HEK293 (cell line): ENCODE data around the gene SAXO1.

Experiments used
- CTCF ChIA-PET: fragments of 350-600 bp; formaldehyde crosslinking; extraction: SDS; loops from one replicate; lab custom pipeline; 2021; ENCODE audit warnings: antibody characterized with exemption; lab: Yijun Ruan, JAX
- POLR2A ChIA-PET: fragments of 300-600 bp; formaldehyde crosslinking; extraction: SDS; loops from one replicate; lab custom pipeline; 2020; ENCODE audit warnings: antibody characterized with exemption, inconsistent platforms; lab: Yijun Ruan, JAX
- H3K27ac ChIP-seq: fragments of 200-500 bp; sonication (Bioruptor generic); 2 replicates; pipeline ENCODE4 v1.5.1; 2014; ENCODE audit warnings: low read depth, low read length, control low read depth, inconsistent platforms; ENCODE audit errors: extremely low read depth
- H3K36me3 ChIP-seq, 2 experiments: fragments of 200-500 bp in 1 of 2; sonication (Bioruptor generic) in 1 of 2; 1 replicate in 1 of 2; 2 replicates in 1 of 2; pipeline ENCODE4 v1.5.1; 2014 to 2017; ENCODE audit warnings: inconsistent platforms in 2 of 2, low read length in 2 of 2; ENCODE audit not compliant: control insufficient read depth in 2 of 2, insufficient read depth in 1 of 2
- H3K4me1 ChIP-seq: fragments of 200-500 bp; sonication (Bioruptor generic); 2 replicates; pipeline ENCODE4 v1.5.1; 2014; ENCODE audit warnings: mild to moderate bottlenecking, low read length, inconsistent platforms; ENCODE audit not compliant: control insufficient read depth, insufficient read depth
- H3K4me3 ChIP-seq: 2 replicates; pipeline ENCODE4 v1.5.1; 2011; ENCODE audit warnings: low read depth, mild to moderate bottlenecking, control low read depth, low read length, moderate library complexity
- H3K9me3 ChIP-seq: fragments of 200-500 bp; sonication (Bioruptor generic); 2 replicates; pipeline ENCODE4 v1.5.1; 2014; ENCODE audit warnings: low read depth, low read length, inconsistent platforms; ENCODE audit not compliant: control insufficient read depth, insufficient read depth
- KLF8 ChIP-seq: fragments of 450-650 bp; formaldehyde crosslinking; IDR thresholded peaks from 2 replicates; pipeline ENCODE4 v1.5.1; 2016; ENCODE audit warnings: missing biosample characterization, missing genetic modification characterization
- OVOL3 ChIP-seq: fragments of 450-650 bp; formaldehyde crosslinking; IDR thresholded peaks from 2 replicates; pipeline ENCODE4 v1.5.1; 2016; ENCODE audit warnings: missing biosample characterization, missing genetic modification characterization
- SETDB1 ChIP-seq: IDR thresholded peaks from one replicate; pipeline ENCODE4 v1.6.1; 2017; ENCODE audit warnings: mild to moderate bottlenecking, low read length, moderate library complexity, mixed read lengths; ENCODE audit not compliant: insufficient read length
- ZBTB20 ChIP-seq: fragments of 450-650 bp; formaldehyde crosslinking; IDR thresholded peaks from 2 replicates; pipeline ENCODE4 v1.5.1; 2016; ENCODE audit warnings: missing biosample characterization, missing genetic modification characterization
- ZBTB49 ChIP-seq: fragments of 450-650 bp; formaldehyde crosslinking; IDR thresholded peaks from 2 replicates; pipeline ENCODE4 v1.5.1; 2016; ENCODE audit warnings: missing biosample characterization, missing genetic modification characterization, low read depth
- ZBTB6 ChIP-seq: fragments of 450-650 bp; formaldehyde crosslinking; IDR thresholded peaks from 2 replicates; pipeline ENCODE4 v1.5.1; 2017; ENCODE audit warnings: missing biosample characterization, missing genetic modification characterization
- ZNF114 ChIP-seq: fragments of 450-650 bp; formaldehyde crosslinking; IDR thresholded peaks from 2 replicates; pipeline ENCODE4 v1.5.0; 2017; ENCODE audit warnings: missing biosample characterization, missing genetic modification characterization
- ZNF211 ChIP-seq: fragments of 450-650 bp; formaldehyde crosslinking; IDR thresholded peaks from 2 replicates; pipeline ENCODE4 v1.5.1; 2016; ENCODE audit warnings: low read depth, missing biosample characterization, missing genetic modification characterization
- ZNF26 ChIP-seq: fragments of 450-650 bp; formaldehyde crosslinking; IDR thresholded peaks from 2 replicates; pipeline ENCODE4 v1.5.1; 2016; ENCODE audit warnings: missing biosample characterization, missing genetic modification characterization
- ZNF302 ChIP-seq: fragments of 450-650 bp; formaldehyde crosslinking; IDR thresholded peaks from 2 replicates; pipeline ENCODE4 v1.5.1; 2016; ENCODE audit warnings: missing biosample characterization, missing genetic modification characterization, low read depth
- ZNF449 ChIP-seq: fragments of 450-650 bp; formaldehyde crosslinking; IDR thresholded peaks from 2 replicates; pipeline ENCODE4 v1.5.1; 2017; ENCODE audit warnings: missing biosample characterization, mild to moderate bottlenecking, missing genetic modification characterization, moderate library complexity
- ZNF548 ChIP-seq: fragments of 450-650 bp; formaldehyde crosslinking; IDR thresholded peaks from 2 replicates; pipeline ENCODE4 v1.5.1; 2016; ENCODE audit warnings: missing biosample characterization, missing genetic modification characterization
- ZNF600 ChIP-seq: fragments of 450-650 bp; formaldehyde crosslinking; IDR thresholded peaks from 2 replicates; pipeline ENCODE4 v1.5.1; 2016; ENCODE audit warnings: missing biosample characterization, missing genetic modification characterization
- ZNF610 ChIP-seq: fragments of 450-650 bp; formaldehyde crosslinking; IDR thresholded peaks from 2 replicates; pipeline ENCODE4 v1.5.1; 2016; ENCODE audit warnings: missing biosample characterization, missing genetic modification characterization, borderline replicate concordance
- ZNF623 ChIP-seq: fragments of 450-650 bp; formaldehyde crosslinking; IDR thresholded peaks from 2 replicates; pipeline ENCODE4 v1.5.1; 2016; ENCODE audit warnings: missing biosample characterization, missing genetic modification characterization
- ZNF704 ChIP-seq: fragments of 450-650 bp; formaldehyde crosslinking; IDR thresholded peaks from 2 replicates; pipeline ENCODE4 v1.5.1; 2016; ENCODE audit warnings: missing biosample characterization, missing genetic modification characterization
- ZNF777 ChIP-seq: fragments of 450-650 bp; formaldehyde crosslinking; IDR thresholded peaks from 2 replicates; pipeline ENCODE4 v1.5.1; 2017; ENCODE audit warnings: missing biosample characterization, missing genetic modification characterization, borderline replicate concordance
- ZNF785 ChIP-seq: fragments of 450-650 bp; formaldehyde crosslinking; IDR thresholded peaks from 2 replicates; pipeline ENCODE4 v1.5.1; 2016; ENCODE audit warnings: missing biosample characterization, missing genetic modification characterization

SAXO1 gene

GRCh38 chr9:18909140-18910018 is 123.6 kb downstream of the SAXO1 start:
- TF ChIP-seq ZNF211 (tag by site-specific recombination) (no peak), ZNF623 (no peak), ZNF785 (tag by site-specific recombination) (no peak), SETDB1 (no peak), ZNF114 (no peak), ZBTB49 (tag by site-specific recombination) (no peak), ZNF777 (tag by site-specific recombination) (no peak), OVOL3 (tag by site-specific recombination) (no peak), ZNF548 (no peak), ZBTB20 (tag by site-specific recombination) (no peak), KLF8 (tag by site-specific recombination) (no peak), ZBTB6 (tag by site-specific recombination) (no peak), ZNF26 (tag by site-specific recombination) (no peak), ZNF302 (tag by site-specific recombination) (no peak), ZNF704 (tag by site-specific recombination) (no peak), ZNF610 (tag by site-specific recombination) (no peak), ZNF449 (tag by site-specific recombination) (no peak), ZNF600 (tag by site-specific recombination) (no peak)
- no peak overlapping the region for H3K4me3 ChIP-seq
- no peaks in the 10 kb centered on the region for H3K36me3 ChIP-seq
- H3K9me3 ChIP-seq, result no peaks in the 10 kb centered on the region
- H3K27ac ChIP-seq, result no peak overlapping the region
- ChIA-PET CTCF (no interaction called here), POLR2A (no interaction called here)
- 0 out of 2 replicates have a peak, but pooled peaks cover 4% of the 10 kb centered on the region for H3K4me1 ChIP-seq
